ENCODE data around the gene KLHL8.

DNA sequence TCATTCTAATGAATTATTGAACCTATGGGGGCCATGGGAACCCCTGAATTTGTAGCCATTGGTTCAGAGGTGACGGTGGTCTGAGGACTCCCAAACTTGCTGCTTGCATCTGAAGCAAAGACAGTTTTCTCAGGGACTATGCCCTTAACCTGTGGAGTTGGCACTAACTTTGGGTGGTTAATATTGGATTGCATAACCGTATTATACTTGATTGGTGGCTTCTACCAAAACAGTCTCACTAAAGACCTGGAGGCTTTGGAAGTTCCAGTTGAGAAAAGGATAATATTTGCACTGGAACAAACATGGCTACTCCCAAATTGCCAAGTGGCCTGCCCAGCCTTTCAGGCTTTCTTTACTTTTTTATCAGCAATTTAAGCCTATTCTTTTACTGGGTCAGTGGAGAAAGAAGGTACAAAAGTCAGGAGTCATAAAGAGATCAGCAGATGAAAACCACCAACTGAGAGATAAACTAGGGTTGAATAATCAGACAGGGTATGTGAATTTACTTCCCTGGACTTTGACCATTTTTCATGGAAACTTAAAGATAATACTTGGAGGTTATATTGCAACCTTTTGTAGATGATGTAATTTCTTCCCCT, 7.9 kb upstream of the KLHL8 start:
- TF ChIP-seq POLR2A (IDR thresholded peaks at IDR 0.05; ENCODE audit: low read length) (no peak), GATA1 (IDR thresholded peaks at IDR 0.05; ENCODE audit: low read depth, low read length) (no peak)

Data from erythroblast (primary cell).